Endothelial cell of umbilical vein (primary cell): ENCODE measurements around the gene EXOC6B. TPM values are rescaled to one million over a fixed set of nuclear protein-coding genes. Genes with fewer than 3 reads are reported as not detected.
A peak's percentile ranks its signal among the peaks of the same experiment; 100 is the strongest.

Source experiments
- BruUV-seq: library from RNA; stranded (reverse); fragments of 400-500 nt; replicated peaks from 2 replicates; lab custom pipeline; 2021; lab: Mats Ljungman, UMichigan
- CTCF ChIA-PET: fragments of 300-600, 350-600 bp; sonication (Branson Sonifier 250); formaldehyde crosslinking; loops from one replicate; lab custom pipeline; 2021; ENCODE audit warnings: antibody characterized with exemption, inconsistent platforms; lab: Charles Lee
- POLR2A ChIA-PET: fragments of 300-600, 350-600 bp; sonication (Branson Sonifier 250); formaldehyde crosslinking; loops from one replicate; lab custom pipeline; 2021; ENCODE audit warnings: antibody characterized with exemption, inconsistent platforms; lab: Charles Lee
- DNase-seq: peaks from one replicate; pipeline ENCODE4 v3.0.0-alpha.2; 2011; ENCODE audit warnings: low read depth, low spot score
- FAIRE-seq: peaks from 2 replicates; lab custom pipeline; 2011; peaks lifted over from hg19 to GRCh38; lab: Jason Lieb, UNC
- H2AFZ ChIP-seq: 2 replicates; pipeline ENCODE4 v1.6.0; 2012; ENCODE audit warnings: low read depth, low read length, control low read depth, inconsistent platforms
- H3K27ac ChIP-seq: 2 replicates; pipeline ENCODE4 v1.5.1; 2011; ENCODE audit warnings: low read depth, mild to moderate bottlenecking, control low read depth, low read length, moderate library complexity; ENCODE audit not compliant: insufficient read depth
- H3K27me3 ChIP-seq, 2 experiments: 2 replicates each; pipeline versions ENCODE4 v1.6.0 to v1.6.1; 2011; ENCODE audit warnings: low read length in 2 of 2, mixed read lengths in 1 of 2; ENCODE audit not compliant: control insufficient read depth in 2 of 2, insufficient read depth in 2 of 2
- H3K36me3 ChIP-seq, 2 experiments: 2 replicates in 1 of 2; 3 replicates in 1 of 2; pipeline ENCODE4 v1.5.1; 2011; ENCODE audit warnings: low read length in 2 of 2, mild to moderate bottlenecking in 1 of 2, moderate library complexity in 1 of 2; ENCODE audit not compliant: control insufficient read depth in 2 of 2, insufficient read depth in 2 of 2; ENCODE audit errors: extremely low read depth in 1 of 2
- H3K4me1 ChIP-seq: 3 replicates; pipeline ENCODE4 v1.5.1; 2011; ENCODE audit warnings: mild to moderate bottlenecking, low read length; ENCODE audit not compliant: control insufficient read depth, insufficient read depth; ENCODE audit errors: extremely low read depth
- H3K4me2 ChIP-seq: 2 replicates; pipeline ENCODE4 v1.6.1; 2011; ENCODE audit warnings: low read length, control low read depth, mixed read lengths; ENCODE audit not compliant: insufficient read depth
- H3K4me3 ChIP-seq, 3 experiments: fragments of 200-600 bp in 1 of 3; sonication (generic), shearing (Covaris generic) in 1 of 3; replicated peaks in 1 of 3; 2 replicates each; pipeline ENCODE4 v1.5.1; 2011 to 2016; ENCODE audit warnings: control low read depth in 3 of 3, low read length in 3 of 3, mild to moderate bottlenecking in 2 of 3, inconsistent platforms in 1 of 3, low read depth in 1 of 3, moderate library complexity in 1 of 3; ENCODE audit not compliant: insufficient read depth in 1 of 3
- H3K79me2 ChIP-seq: 2 replicates; pipeline ENCODE4 v1.6.0; 2012; ENCODE audit warnings: low read length, inconsistent platforms; ENCODE audit not compliant: control insufficient read depth, insufficient read depth
- H3K9ac ChIP-seq: replicated peaks from 2 replicates; pipeline ENCODE3; 2011; ENCODE audit warnings: low read length, control low read depth; ENCODE audit not compliant: insufficient read depth; ENCODE audit errors: extremely low read depth
- H3K9me1 ChIP-seq: replicated peaks from 3 replicates; pipeline ENCODE4 v1.6.0; 2011; ENCODE audit warnings: mild to moderate bottlenecking, low read length; ENCODE audit not compliant: control insufficient read depth, insufficient read depth; ENCODE audit errors: extremely low read depth
- H3K9me3 ChIP-seq: replicated peaks from 2 replicates; pipeline ENCODE4 v1.5.1; 2012; ENCODE audit warnings: low read length, inconsistent platforms; ENCODE audit not compliant: control insufficient read depth, insufficient read depth
- H4K20me1 ChIP-seq: replicated peaks from 2 replicates; pipeline ENCODE3; 2011; ENCODE audit warnings: mild to moderate bottlenecking, low read length; ENCODE audit not compliant: control insufficient read depth, insufficient read depth; ENCODE audit errors: extremely low read depth
- FOS ChIP-seq: IDR thresholded peaks from 2 replicates; pipeline ENCODE4 v1.6.1; 2011; ENCODE audit warnings: mild to moderate bottlenecking, low read length, moderate library complexity, borderline replicate concordance; ENCODE audit not compliant: insufficient read depth
- GATA2 ChIP-seq: IDR thresholded peaks from 2 replicates; pipeline ENCODE4 v1.7.0; 2011; ENCODE audit warnings: low read depth, mild to moderate bottlenecking, moderate library complexity, mixed read lengths, low read length; ENCODE audit not compliant: insufficient read length, insufficient read depth
- JUN ChIP-seq: IDR thresholded peaks from 2 replicates; pipeline ENCODE4 v1.6.1; 2011; ENCODE audit warnings: borderline replicate concordance, low read depth; ENCODE audit not compliant: insufficient read length, insufficient read depth
- MAX ChIP-seq: IDR thresholded peaks from 2 replicates; pipeline ENCODE4 v1.6.1; 2011; ENCODE audit not compliant: insufficient read depth, insufficient read length
- POLR2AphosphoS5 ChIP-seq: IDR thresholded peaks from 2 replicates; pipeline ENCODE4 v1.6.1; 2012; ENCODE audit warnings: low read depth, mild to moderate bottlenecking, control low read depth, low read length, moderate library complexity; ENCODE audit not compliant: insufficient read depth
- dilution Hi-C: fragments of 300-500 bp; cut with MboI; formaldehyde crosslinking; loops from one replicate; pipeline ENCODE4 v1.15.0; 2019; ENCODE audit warnings: low sequenced_read_pairs; ENCODE audit not compliant: extremely low pct_ligation_motif_present
- intact Hi-C: fragments of 100-400 bp; cut with micrococcal nuclease; formaldehyde crosslinking; loops from one replicate; pipeline ENCODE4 v1.10.0; 2022
- polyA plus RNA-seq, 4 experiments: library from polyadenylated mRNA; depleted of rRNA in 3 of 4; stranded (reverse) in 3 of 4; unstranded in 1 of 4; fragments of >200 nt; gene quantifications; 2 replicates each; pipeline versions ENCODE4 v1.2.1 to v1.2.3, GENCODE V29; 2011 to 2012; ENCODE audit warnings: missing spikeins in 1 of 4
- total RNA-seq: library from RNA; stranded (reverse); gene quantifications from 2 replicates; pipeline ENCODE4 v1.2.3, GENCODE V29; 2021

The EXOC6B gene
- total and polyA plus RNA-seq, 2 donors (not counting 3 experiments of a cell fraction or from before 2014, with no cell fraction given) = 10.8 to 34.8 TPM

GRCh38 chr2:72263776-72264060, 562.1 kb downstream of the EXOC6B start:
- DNase-seq (peak; percentile 60), FAIRE-seq (no peak)
- Histone ChIP-seq H4K20me1 (no peaks in the 10 kb centered on the region), H3K9me1 (no peaks in the 10 kb centered on the region), H3K4me3 (no peak overlapping the region), H3K4me1 (no peaks in the 10 kb centered on the region), H3K79me2 (no peaks in the 10 kb centered on the region), H3K27ac (no peak overlapping the region), H2AFZ (no peak overlapping the region), H3K36me3 (no peaks in the 10 kb centered on the region), H3K4me2 (no peak overlapping the region), H3K9me3 (no peaks in the 10 kb centered on the region), H3K27me3 (no peaks in the 10 kb centered on the region), H3K9ac (no peak overlapping the region)
- ChIA-PET CTCF (no interaction called here), POLR2A (no interaction called here)
- intact Hi-C loops (no loop called here), dilution Hi-C loops (no loop called here)
- BruUV-seq = no TSS peak
- no peak for TF ChIP-seq MAX
- no peak for TF ChIP-seq FOS
- no peak for TF ChIP-seq GATA2

GRCh38 chr2:72263043-72263775, 562.6 kb downstream of the EXOC6B start:
- TF ChIP-seq JUN = no peak
- no peak for TF ChIP-seq POLR2AphosphoS5
- CTCF ChIA-PET = interaction anchor here (0.8 kb wide), 1 partner anchor 9 kb away, joined by 4 read pairs; no protein-coding TSS in a partner anchor
- intact Hi-C loops = no loop called here
- Histone ChIP-seq H3K9ac (no peak overlapping the region), H3K4me2 (no peak overlapping the region), H4K20me1 (no peaks in the 10 kb centered on the region), H3K4me3 (no peak overlapping the region), H3K27ac (no peak overlapping the region), H3K36me3 (no peaks in the 10 kb centered on the region), H2AFZ (no peak overlapping the region), H3K4me1 (no peaks in the 10 kb centered on the region), H3K9me3 (no peaks in the 10 kb centered on the region), H3K9me1 (no peaks in the 10 kb centered on the region), H3K27me3 (no peaks in the 10 kb centered on the region), H3K79me2 (no peaks in the 10 kb centered on the region)
- FAIRE-seq = no peak
- dilution Hi-C loops = no loop called here
- DNase-seq = no peak
- no TSS peak for BruUV-seq
- POLR2A ChIA-PET = no interaction called here
